Fibroblast of pulmonary artery (primary cell): ENCODE results near the gene MTSS2.
A peak's percentile ranks its signal among the peaks of the same experiment; 100 is the strongest.

ENCODE experiments used
- DNase-seq: peaks from one replicate; pipeline ENCODE4 v3.0.0-alpha.2; 2010; ENCODE audit warnings: low read depth
- H3K4me3 ChIP-seq: replicated peaks from 2 replicates; pipeline ENCODE4 v1.5.1; 2011; ENCODE audit warnings: low read depth, mild to moderate bottlenecking, control low read depth, low read length, moderate library complexity
- CTCF ChIP-seq: IDR thresholded peaks from 2 replicates; pipeline ENCODE4 v1.5.1; 2011; ENCODE audit warnings: mild to moderate bottlenecking, control low read depth, low read length, inconsistent platforms; ENCODE audit errors: missing control alignments

MTSS2 gene

GRCh38 chr16:70686376-70687101, 686 bp upstream of the MTSS2 start:
- peak overlapping the region; percentile 25 for H3K4me3 ChIP-seq
- no peak for TF ChIP-seq CTCF
- no peak for DNase-seq

- no peak for TF ChIP-seq CTCF
- DNase-seq = no peak
- peak overlapping the region; percentile 78 for H3K4me3 ChIP-seq
These were observed 554 bp downstream of the MTSS2 start for GRCh38 chr16:70685061-70685937.

GRCh38 chr16:70684146-70685060, 1.4 kb downstream of the MTSS2 start:
- peak overlapping the region; percentile 78 for H3K4me3 ChIP-seq
- TF ChIP-seq CTCF = no peak
- DNase-seq = no peak

GRCh38 chr16:70683146-70683944, 2.5 kb downstream of the MTSS2 start:
- H3K4me3 ChIP-seq = no peak overlapping the region
- TF ChIP-seq CTCF = no peak

GRCh38 chr16:70682239-70683145, 3.4 kb downstream of the MTSS2 start:
- TF ChIP-seq CTCF = no peak
- no peak for DNase-seq
- H3K4me3 ChIP-seq = no peak overlapping the region

More at GRCh38 chr16:70683146-70683944, 2.5 kb downstream of the MTSS2 start:
- no peak for DNase-seq
